ENCODE data around the gene TICAM2. TPM values are rescaled to one million over a fixed set of nuclear protein-coding genes. Genes with fewer than 3 reads are reported as not detected.

The TICAM2 gene
- total RNA-seq, 1 donor from 2014 or later, result 1.9 TPM

GRCh38 chr5:115600766-115601165 lies 1.5 kb downstream of the TICAM2 start:
- Mint-ChIP-seq H3K27me3 (ENCODE audit: unreplicated experiment) (peaks cover 3% of the 10 kb centered on the region), H3K4me1 (ENCODE audit: unreplicated experiment) (peaks cover 10% of the 10 kb centered on the region), H3K36me3 (ENCODE audit: low read depth, unreplicated experiment) (no peaks in the 10 kb centered on the region), H3K4me3 (ENCODE audit: unreplicated experiment) (no peak overlapping the region), H3K9me3 (ENCODE audit: unreplicated experiment) (no peaks in the 10 kb centered on the region), H3K27ac (ENCODE audit: unreplicated experiment) (no peak overlapping the region)
- no peak for DNase-seq (ENCODE audit: low spot score)
- no peak for TF ChIP-seq CTCF (IDR thresholded peaks at IDR 0.05; ENCODE audit: unreplicated experiment)

GRCh38 chr5:115599924-115600323 lies 2.4 kb downstream of the TICAM2 start:
- Mint-ChIP-seq H3K27ac (ENCODE audit: unreplicated experiment) (no peak overlapping the region), H3K4me1 (ENCODE audit: unreplicated experiment) (peaks cover 7% of the 10 kb centered on the region), H3K9me3 (ENCODE audit: unreplicated experiment) (no peaks in the 10 kb centered on the region), H3K36me3 (ENCODE audit: low read depth, unreplicated experiment) (no peaks in the 10 kb centered on the region), H3K27me3 (ENCODE audit: unreplicated experiment) (peaks cover 3% of the 10 kb centered on the region), H3K4me3 (ENCODE audit: unreplicated experiment) (no peak overlapping the region)
- no peak for TF ChIP-seq CTCF (IDR thresholded peaks at IDR 0.05; ENCODE audit: unreplicated experiment)
- DNase-seq (ENCODE audit: low spot score), result no peak

- H3K27ac Mint-ChIP-seq (ENCODE audit: unreplicated experiment), result no peak overlapping the region
- no peak overlapping the region for H3K4me3 Mint-ChIP-seq (ENCODE audit: unreplicated experiment)
- peaks cover 3% of the 10 kb centered on the region for H3K27me3 Mint-ChIP-seq (ENCODE audit: unreplicated experiment)
- TF ChIP-seq CTCF (IDR thresholded peaks at IDR 0.05; ENCODE audit: unreplicated experiment), result no peak
- no peaks in the 10 kb centered on the region for H3K36me3 Mint-ChIP-seq (ENCODE audit: low read depth, unreplicated experiment)
- no peak for DNase-seq (ENCODE audit: low spot score)
- H3K4me1 Mint-ChIP-seq (ENCODE audit: unreplicated experiment), result peaks cover 7% of the 10 kb centered on the region
- H3K9me3 Mint-ChIP-seq (ENCODE audit: unreplicated experiment), result no peaks in the 10 kb centered on the region
Measured at GRCh38 chr5:115599502-115599901, 2.8 kb downstream of the TICAM2 start.

GRCh38 chr5:115594128-115595047 lies 7.9 kb downstream of the TICAM2 start:
- TF ChIP-seq CTCF (IDR thresholded peaks at IDR 0.05; ENCODE audit: unreplicated experiment), result no peak
- Mint-ChIP-seq H3K27ac (ENCODE audit: unreplicated experiment) (no peak overlapping the region), H3K4me3 (ENCODE audit: unreplicated experiment) (no peak overlapping the region), H3K4me1 (ENCODE audit: unreplicated experiment) (no peaks in the 10 kb centered on the region), H3K36me3 (ENCODE audit: low read depth, unreplicated experiment) (no peaks in the 10 kb centered on the region), H3K9me3 (ENCODE audit: unreplicated experiment) (no peaks in the 10 kb centered on the region), H3K27me3 (ENCODE audit: unreplicated experiment) (peaks cover 1% of the 10 kb centered on the region)
- no peak for DNase-seq (ENCODE audit: low spot score)

- Mint-ChIP-seq H3K27me3 (ENCODE audit: unreplicated experiment) (no peaks in the 10 kb centered on the region), H3K9me3 (ENCODE audit: unreplicated experiment) (no peaks in the 10 kb centered on the region), H3K36me3 (ENCODE audit: low read depth, unreplicated experiment) (no peaks in the 10 kb centered on the region), H3K4me3 (ENCODE audit: unreplicated experiment) (no peak overlapping the region), H3K4me1 (ENCODE audit: unreplicated experiment) (no peaks in the 10 kb centered on the region), H3K27ac (ENCODE audit: unreplicated experiment) (no peak overlapping the region)
- no peak for TF ChIP-seq CTCF (IDR thresholded peaks at IDR 0.05; ENCODE audit: unreplicated experiment)
- DNase-seq (ENCODE audit: low spot score), result no peak
Measured at GRCh38 chr5:115589043-115589442, 13.2 kb downstream of the TICAM2 start.

Measured in endothelial cell (in vitro differentiated cells).